K562 (cell line): ENCODE results near the gene C17orf50. TPM values are rescaled to one million over a fixed set of nuclear protein-coding genes. Genes with fewer than 3 reads are reported as not detected.

Source experiments
- KAT2B ChIP-seq: IDR thresholded peaks from one replicate; pipeline ENCODE4 v1.6.1; 2012; ENCODE audit warnings: low read depth, mild to moderate bottlenecking, control low read depth, inconsistent platforms, low read length, moderate library complexity
- MGA ChIP-seq: fragments of 450-650 bp; IDR thresholded peaks from 2 replicates; pipeline ENCODE4 v1.6.1; 2016; ENCODE audit warnings: mild to moderate bottlenecking, moderate library complexity
- MTA1 ChIP-seq: fragments of 450-650 bp; IDR thresholded peaks from 2 replicates; pipeline ENCODE4 v1.6.1; 2017; ENCODE audit warnings: borderline replicate concordance
- polyA plus RNA-seq, 8 experiments: library from polyadenylated mRNA; depleted of rRNA in 4 of 8; stranded (reverse) in 5 of 8; unstranded in 3 of 8; fragments of >200 nt; fragmentation: Nextera tagmentation in 2 of 8; fragmentation: Illumina TruSeq in 1 of 8; extraction: Ambion mirVana in 2 of 8; extraction: Trizol in 1 of 8; gene quantifications; 2 replicates each; pipeline versions ENCODE4 v1.2.1 to v1.2.3, GENCODE V29; 2011 to 2014; ENCODE audit warnings: inconsistent platforms in 1 of 8, missing spikeins in 1 of 8
- total RNA-seq, 7 experiments: library from RNA; depleted of rRNA in 6 of 7; stranded (reverse); fragments of >200 nt in 6 of 7; fragmentation: Illumina TruSeq in 2 of 7; extraction: Trizol in 2 of 7; gene quantifications; 2 replicates each; pipeline versions ENCODE4 v1.2.1 to v1.2.3, GENCODE V29; 2011 to 2021; ENCODE audit warnings: low replicate concordance in 1 of 7

C17orf50 gene
- total and polyA plus RNA-seq, 9 of the 15 experiments (the other 6 are each of a cell fraction or from before 2014, with no cell fraction given), result not detected

GRCh38 chr17:35780950-35781349 is 20.3 kb downstream of the C17orf50 start (continued):
- no peak for TF ChIP-seq MGA
- no peak for TF ChIP-seq KAT2B
- no peak for TF ChIP-seq MTA1
